ENCODE measurements around the gene ZNF804B.

ZNF804B gene

DNA sequence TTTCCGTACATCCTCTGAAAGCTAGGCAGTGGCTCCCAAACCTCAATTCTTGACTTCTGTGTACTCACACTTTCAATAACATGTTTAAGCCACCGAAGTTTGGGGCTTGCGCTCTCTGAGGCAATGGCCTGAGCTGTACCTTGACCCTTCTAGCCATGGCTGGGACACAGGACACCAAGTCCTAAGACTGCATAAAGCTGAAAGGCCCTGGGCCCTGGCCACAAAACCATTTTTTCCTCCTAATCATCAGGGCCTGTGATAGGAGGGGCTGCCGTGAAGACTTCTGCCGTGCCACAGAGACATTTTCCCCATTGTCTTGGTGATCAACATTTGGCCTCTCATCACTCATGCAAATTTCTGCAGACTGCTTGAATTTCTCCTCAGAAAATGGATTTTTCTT lies 252.5 kb downstream of the ZNF804B start:
- ATAC-seq: no peak

DNA sequence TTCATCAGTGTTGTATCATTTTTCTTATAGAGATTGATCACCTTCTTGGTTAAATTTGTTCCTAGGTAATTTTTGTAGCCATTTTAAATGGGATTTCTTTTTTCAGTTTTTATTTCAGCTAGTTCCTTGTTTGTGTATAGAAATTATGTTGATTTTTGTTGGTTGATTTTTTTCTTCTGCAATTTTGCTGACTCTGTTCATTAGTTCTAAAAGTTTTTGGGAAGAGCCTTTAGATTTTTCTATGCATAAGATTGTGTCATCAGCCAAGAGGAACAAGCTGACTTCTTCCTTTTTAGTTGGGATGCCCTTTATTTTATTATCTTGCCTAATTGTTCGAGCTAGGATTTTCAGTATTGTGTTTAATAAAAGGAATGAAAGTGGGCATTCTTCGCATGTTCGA lies 258.2 kb downstream of the ZNF804B start:
- ATAC-seq: no peak
- TF ChIP-seq ZFP3 (CRISPR knock-in tag; IDR thresholded peaks at IDR 0.05): no peak
- TF ChIP-seq ISL1 (CRISPR knock-in tag; IDR thresholded peaks at IDR 0.05): no peak
- no peak for TF ChIP-seq RARB (CRISPR knock-in tag; IDR thresholded peaks at IDR 0.05)
- no peak for TF ChIP-seq BACH2 (CRISPR knock-in tag; IDR thresholded peaks at IDR 0.05; ENCODE audit: borderline replicate concordance)
- TF ChIP-seq, protein P1, sequence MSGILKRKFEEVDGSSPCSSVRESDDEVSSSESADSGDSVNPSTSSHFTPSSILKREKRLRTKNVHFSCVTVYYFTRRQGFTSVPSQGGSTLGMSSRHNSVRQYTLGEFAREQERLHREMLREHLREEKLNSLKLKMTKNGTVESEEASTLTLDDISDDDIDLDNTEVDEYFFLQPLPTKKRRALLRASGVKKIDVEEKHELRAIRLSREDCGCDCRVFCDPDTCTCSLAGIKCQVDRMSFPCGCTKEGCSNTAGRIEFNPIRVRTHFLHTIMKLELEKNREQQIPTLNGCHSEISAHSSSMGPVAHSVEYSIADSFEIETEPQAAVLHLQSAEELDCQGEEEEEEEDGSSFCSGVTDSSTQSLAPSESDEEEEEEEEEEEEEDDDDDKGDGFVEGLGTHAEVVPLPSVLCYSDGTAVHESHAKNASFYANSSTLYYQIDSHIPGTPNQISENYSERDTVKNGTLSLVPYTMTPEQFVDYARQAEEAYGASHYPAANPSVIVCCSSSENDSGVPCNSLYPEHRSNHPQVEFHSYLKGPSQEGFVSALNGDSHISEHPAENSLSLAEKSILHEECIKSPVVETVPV (CRISPR knock-in tag; IDR thresholded peaks at IDR 0.05): no peak

More for the DNA sequence above, 252.5 kb downstream of the ZNF804B start:
- TF ChIP-seq ISL1 (CRISPR knock-in tag; IDR thresholded peaks at IDR 0.05) (no peak), RARB (CRISPR knock-in tag; IDR thresholded peaks at IDR 0.05) (no peak), ARNTL (CRISPR knock-in tag; IDR thresholded peaks at IDR 0.05; ENCODE audit: borderline replicate concordance, low read depth) (no peak), ESRRG (CRISPR knock-in tag; IDR thresholded peaks at IDR 0.05) (no peak), BACH2 (CRISPR knock-in tag; IDR thresholded peaks at IDR 0.05; ENCODE audit: borderline replicate concordance) (no peak), ZFP3 (CRISPR knock-in tag; IDR thresholded peaks at IDR 0.05) (no peak), ZNF565 (CRISPR knock-in tag; conservative IDR thresholded peaks at IDR 0.05; ENCODE audit: low read depth) (no peak), PPARA (CRISPR knock-in tag; IDR thresholded peaks at IDR 0.05; ENCODE audit: borderline replicate concordance) (no peak), ZNF70 (CRISPR knock-in tag; IDR thresholded peaks at IDR 0.05) (no peak), CSDC2 (CRISPR knock-in tag; IDR thresholded peaks at IDR 0.05) (no peak), TSHZ2 (CRISPR knock-in tag; IDR thresholded peaks at IDR 0.05) (no peak), ZFP30 (CRISPR knock-in tag; IDR thresholded peaks at IDR 0.05) (no peak), TOX (CRISPR knock-in tag; IDR thresholded peaks at IDR 0.05; ENCODE audit: borderline replicate concordance) (no peak), PATZ1 (CRISPR knock-in tag; IDR thresholded peaks at IDR 0.05; ENCODE audit: borderline replicate concordance) (no peak), SNAI2 (CRISPR knock-in tag; IDR thresholded peaks at IDR 0.05) (no peak), TCF4 (CRISPR knock-in tag; IDR thresholded peaks at IDR 0.05; ENCODE audit: borderline replicate concordance) (no peak), ZC3H10 (CRISPR knock-in tag; IDR thresholded peaks at IDR 0.05) (no peak), OSR1 (CRISPR knock-in tag; IDR thresholded peaks at IDR 0.05) (no peak)
- TF ChIP-seq, protein P2, sequence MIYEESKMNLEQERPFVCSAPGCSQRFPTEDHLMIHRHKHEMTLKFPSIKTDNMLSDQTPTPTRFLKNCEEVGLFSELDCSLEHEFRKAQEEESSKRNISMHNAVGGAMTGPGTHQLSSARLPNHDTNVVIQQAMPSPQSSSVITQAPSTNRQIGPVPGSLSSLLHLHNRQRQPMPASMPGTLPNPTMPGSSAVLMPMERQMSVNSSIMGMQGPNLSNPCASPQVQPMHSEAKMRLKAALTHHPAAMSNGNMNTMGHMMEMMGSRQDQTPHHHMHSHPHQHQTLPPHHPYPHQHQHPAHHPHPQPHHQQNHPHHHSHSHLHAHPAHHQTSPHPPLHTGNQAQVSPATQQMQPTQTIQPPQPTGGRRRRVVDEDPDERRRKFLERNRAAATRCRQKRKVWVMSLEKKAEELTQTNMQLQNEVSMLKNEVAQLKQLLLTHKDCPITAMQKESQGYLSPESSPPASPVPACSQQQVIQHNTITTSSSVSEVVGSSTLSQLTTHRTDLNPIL (CRISPR knock-in tag; IDR thresholded peaks at IDR 0.05; ENCODE audit: low read depth): no peak
- TF ChIP-seq, protein P1 (CRISPR knock-in tag; IDR thresholded peaks at IDR 0.05): no peak

DNA sequence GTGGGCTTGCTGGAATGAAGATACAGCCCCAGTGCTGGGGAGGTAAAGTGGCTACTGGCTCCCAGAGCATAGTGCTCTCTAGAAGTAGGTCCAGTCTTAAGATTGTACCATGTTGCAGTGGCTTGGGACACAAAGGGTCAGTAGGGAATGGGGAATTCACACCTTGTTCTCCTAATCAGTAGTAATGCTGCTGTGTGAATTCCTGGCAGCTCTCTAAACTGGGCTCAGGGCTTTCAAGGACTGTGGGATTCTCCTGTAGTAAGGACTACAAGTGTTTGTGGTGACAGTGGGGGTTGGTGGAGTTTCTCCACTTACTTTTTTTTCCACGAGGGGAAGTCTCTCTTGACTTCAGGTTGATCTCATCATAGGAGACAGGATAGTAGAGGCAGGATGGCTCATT lies 262.2 kb downstream of the ZNF804B start:
- ATAC-seq: no peak
- TF ChIP-seq BACH2 (CRISPR knock-in tag; IDR thresholded peaks at IDR 0.05; ENCODE audit: borderline replicate concordance) (no peak), ZNF70 (CRISPR knock-in tag; IDR thresholded peaks at IDR 0.05) (no peak), SNAI2 (CRISPR knock-in tag; IDR thresholded peaks at IDR 0.05) (no peak), OSR1 (CRISPR knock-in tag; IDR thresholded peaks at IDR 0.05) (no peak), ZFP30 (CRISPR knock-in tag; IDR thresholded peaks at IDR 0.05) (no peak), ZC3H10 (CRISPR knock-in tag; IDR thresholded peaks at IDR 0.05) (no peak), ARNTL (CRISPR knock-in tag; IDR thresholded peaks at IDR 0.05; ENCODE audit: borderline replicate concordance, low read depth) (no peak), ZNF8 (CRISPR knock-in tag; IDR thresholded peaks at IDR 0.05) (no peak), CSDC2 (CRISPR knock-in tag; IDR thresholded peaks at IDR 0.05) (no peak), ZNF565 (CRISPR knock-in tag; conservative IDR thresholded peaks at IDR 0.05; ENCODE audit: low read depth) (no peak), TSHZ2 (CRISPR knock-in tag; IDR thresholded peaks at IDR 0.05) (no peak)
- TF ChIP-seq, protein P2 (CRISPR knock-in tag; IDR thresholded peaks at IDR 0.05; ENCODE audit: low read depth): no peak
- TF ChIP-seq, protein P1 (CRISPR knock-in tag; IDR thresholded peaks at IDR 0.05): no peak

Measured in SK-N-SH treated with all-trans-retinoic acid at 6 μM for 48 hours (cell line).